Amniotic epithelial cell (primary cell): ENCODE data around the gene PHLPP1.

ENCODE experiments used
- DNase-seq: peaks from one replicate; pipeline ENCODE4 v3.0.0-alpha.2; 2010; ENCODE audit warnings: low read depth

The PHLPP1 gene

DNA sequence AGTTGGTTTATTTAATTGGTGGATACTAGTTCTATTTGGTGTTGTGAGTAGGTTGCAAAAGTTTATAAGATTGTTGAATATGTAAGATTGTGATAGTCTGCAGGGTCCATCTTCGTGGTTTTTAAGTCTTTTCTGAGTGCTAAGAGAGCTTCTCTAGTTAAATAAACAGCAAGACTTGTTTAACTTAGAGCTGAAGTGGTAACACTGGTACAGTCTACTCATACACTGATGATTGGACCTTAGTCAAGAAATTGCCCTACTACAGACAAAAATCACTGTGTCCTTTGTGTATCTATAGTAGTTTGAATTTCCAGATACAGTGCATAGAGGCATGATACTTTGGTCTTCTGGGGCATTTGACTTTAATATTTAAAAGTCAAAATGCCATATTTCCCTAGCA is 94.6 kb downstream of the PHLPP1 start:
- DNase-seq = no peak

- no peak for DNase-seq
Observed at GRCh38 chr18:62810682-62811081, 95.3 kb downstream of the PHLPP1 start.

- DNase-seq = no peak
Observed at GRCh38 chr18:62811674-62812073, 96.3 kb downstream of the PHLPP1 start.

GRCh38 chr18:62812242-62812641 is 96.9 kb downstream of the PHLPP1 start:
- peak; percentile 94 for DNase-seq

DNA sequence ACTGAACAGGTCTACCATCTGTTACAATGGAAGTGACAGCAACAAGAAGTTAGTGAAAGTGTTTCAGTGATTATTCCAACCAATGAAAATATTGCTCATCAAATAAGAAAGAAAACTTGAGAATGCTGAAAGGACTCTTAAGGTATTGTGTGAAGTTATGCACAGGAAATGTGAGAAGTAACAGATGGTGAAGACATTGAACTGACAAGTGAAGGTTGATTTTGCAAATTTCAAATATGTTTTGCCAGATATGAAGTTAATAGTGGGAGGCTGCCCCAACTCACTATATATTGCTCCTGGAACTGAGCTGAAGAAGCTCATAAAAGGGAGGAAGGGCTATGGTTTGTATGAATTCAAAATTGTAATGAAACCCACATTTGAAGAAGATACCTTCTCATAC is 97.5 kb downstream of the PHLPP1 start:
- no peak for DNase-seq

GRCh38 chr18:62814132-62814759 is 98.9 kb downstream of the PHLPP1 start:
- DNase-seq = peak; percentile 53

DNA sequence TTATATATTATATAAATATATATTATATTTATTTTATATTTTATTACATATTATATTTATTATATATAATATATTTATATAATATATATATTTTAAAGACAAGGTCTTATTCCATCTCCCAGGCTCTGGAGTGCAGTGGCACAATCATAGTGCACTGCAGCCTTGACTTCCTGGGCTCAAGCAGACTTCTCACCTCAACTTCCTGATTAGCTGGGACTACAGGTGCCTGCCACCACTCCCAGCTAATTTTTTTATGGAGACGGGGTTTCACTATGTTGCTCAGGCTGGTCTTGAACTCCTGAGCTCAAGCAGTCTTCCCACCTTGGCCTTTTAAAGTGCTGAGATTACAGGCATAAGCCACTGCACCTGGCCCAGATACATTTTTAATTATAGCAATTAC is 110.0 kb downstream of the PHLPP1 start:
- no peak for DNase-seq

DNA sequence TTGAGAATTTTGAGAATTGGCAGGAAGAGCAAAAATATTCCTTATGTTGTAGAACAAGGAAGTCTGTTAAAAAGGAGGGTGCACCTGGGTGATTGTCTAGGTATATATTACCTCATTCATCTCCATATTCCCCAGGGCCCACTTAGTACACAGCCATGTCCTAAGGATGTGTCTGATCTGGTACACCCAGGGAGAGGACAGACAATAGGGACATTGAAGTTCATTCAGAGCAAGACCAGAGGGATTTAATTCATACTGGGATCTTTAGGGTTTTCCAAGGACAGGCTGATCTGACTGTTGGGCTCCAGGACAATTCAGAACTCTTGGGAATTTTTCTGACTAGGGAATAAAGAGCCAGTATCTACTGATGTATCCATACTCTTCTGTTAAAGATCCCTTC is 112.1 kb downstream of the PHLPP1 start:
- no peak for DNase-seq

DNA sequence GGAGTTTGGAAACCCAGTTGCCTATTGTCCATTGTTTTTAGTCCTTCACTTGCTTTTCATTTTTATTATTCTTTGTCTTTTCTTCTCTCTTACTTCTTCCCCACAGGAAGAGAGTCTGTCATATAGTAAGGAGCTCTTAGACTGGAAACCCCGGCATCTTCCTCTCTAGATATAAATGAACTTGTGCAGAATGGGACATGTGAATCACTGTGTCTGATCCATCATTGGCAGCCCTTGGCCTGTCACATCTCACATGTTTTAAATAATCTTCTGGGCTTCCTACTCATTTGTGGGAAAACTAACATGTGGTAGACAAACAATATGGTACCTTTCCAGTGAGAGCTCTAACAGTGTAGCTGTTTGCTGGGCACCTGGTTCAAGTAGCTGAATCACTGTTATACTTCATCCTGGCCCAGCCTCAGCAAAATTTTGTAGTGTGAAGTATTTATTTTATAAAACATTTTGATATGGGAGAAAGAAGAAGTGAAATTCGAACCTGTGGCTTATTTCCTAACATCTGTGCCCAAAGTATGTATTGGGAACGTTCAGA is 112.8 kb downstream of the PHLPP1 start:
- peak; percentile 25 for DNase-seq

- no peak for DNase-seq
Observed at GRCh38 chr18:62828852-62829251, 113.5 kb downstream of the PHLPP1 start.

DNA sequence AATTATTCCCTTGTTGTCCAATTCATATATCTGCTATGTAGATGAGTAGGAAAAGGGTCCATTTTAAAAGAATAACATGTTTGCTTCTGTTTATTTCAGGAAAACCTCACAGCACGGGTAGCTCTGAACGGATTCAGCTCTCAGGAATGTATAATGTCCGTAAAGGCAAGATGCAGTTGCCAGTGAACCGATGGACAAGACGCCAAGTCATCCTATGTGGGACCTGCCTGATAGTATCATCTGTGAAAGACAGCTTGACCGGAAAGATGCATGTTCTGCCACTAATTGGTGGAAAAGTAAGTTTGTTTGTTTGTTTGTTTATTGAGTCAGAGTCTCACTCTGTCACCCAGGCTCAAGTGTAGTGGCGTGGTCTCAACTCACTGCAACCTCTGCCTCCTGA is 114.6 kb downstream of the PHLPP1 start:
- DNase-seq = peak; percentile 63

GRCh38 chr18:62832282-62832681 is 116.9 kb downstream of the PHLPP1 start:
- no peak for DNase-seq

- no peak for DNase-seq
Observed at GRCh38 chr18:62833494-62833893, 118.2 kb downstream of the PHLPP1 start.

DNA sequence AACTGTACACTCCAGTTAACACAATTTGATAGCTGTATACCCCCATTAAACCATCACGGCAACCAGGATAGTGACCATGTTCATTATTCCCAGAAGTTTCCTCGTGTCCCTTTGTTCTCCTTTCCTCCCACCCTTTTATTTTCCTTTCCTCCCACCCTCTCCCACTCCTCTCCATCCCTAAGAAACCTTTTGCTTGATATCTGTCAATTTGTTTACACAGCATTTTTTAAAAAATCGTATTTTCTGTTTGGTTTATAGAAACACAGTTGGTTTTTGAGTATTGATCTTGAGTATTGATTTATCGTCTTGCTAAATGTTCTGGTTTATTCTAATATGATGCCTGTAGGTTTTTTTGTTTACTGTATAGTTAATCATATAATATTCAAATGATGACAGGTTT is 119.4 kb downstream of the PHLPP1 start:
- DNase-seq = no peak

DNA sequence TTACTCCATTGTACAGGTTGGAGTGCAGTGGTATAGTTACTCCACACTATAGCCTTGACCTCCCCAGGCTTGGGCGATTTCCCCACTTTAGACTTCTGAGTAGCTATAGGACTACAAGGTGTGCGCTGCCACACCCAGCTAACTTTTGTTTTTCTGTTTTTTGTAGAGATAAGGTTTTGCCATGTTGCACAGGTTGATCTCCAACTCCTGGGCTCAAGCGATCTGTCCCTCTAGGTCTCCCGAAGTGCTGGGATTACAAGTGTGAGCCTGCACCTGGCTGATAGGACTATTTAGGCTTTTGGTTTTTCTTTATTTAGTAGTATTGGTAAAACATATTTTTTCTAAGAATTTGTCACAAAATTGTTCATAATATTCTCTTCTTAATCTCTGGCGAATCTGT is 121.7 kb downstream of the PHLPP1 start:
- DNase-seq = no peak

GRCh38 chr18:62838475-62839098 is 123.2 kb downstream of the PHLPP1 start:
- DNase-seq = no peak

GRCh38 chr18:62839874-62840713 is 124.8 kb downstream of the PHLPP1 start:
- DNase-seq = peak; percentile 49

DNA sequence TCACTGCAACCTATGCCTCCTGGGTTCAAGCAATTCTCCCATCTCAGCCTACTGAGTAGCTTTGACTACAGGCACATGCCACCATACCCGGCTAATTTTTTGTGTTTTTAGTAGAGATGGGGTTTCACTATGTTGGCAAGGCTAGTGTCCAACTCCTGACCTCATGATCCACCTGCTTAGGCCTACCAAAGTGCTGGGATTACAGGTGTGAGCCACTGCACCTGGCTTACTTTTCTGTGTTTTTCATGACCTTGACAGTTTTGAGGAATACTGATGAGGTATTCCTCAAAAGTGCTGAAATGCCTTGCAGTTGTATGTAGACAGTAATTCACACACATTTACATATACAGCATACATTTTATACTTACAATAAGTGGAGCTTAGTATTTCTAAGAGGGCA is 126.1 kb downstream of the PHLPP1 start:
- no peak for DNase-seq

GRCh38 chr18:62842898-62843297 is 127.6 kb downstream of the PHLPP1 start:
- no peak for DNase-seq

DNA sequence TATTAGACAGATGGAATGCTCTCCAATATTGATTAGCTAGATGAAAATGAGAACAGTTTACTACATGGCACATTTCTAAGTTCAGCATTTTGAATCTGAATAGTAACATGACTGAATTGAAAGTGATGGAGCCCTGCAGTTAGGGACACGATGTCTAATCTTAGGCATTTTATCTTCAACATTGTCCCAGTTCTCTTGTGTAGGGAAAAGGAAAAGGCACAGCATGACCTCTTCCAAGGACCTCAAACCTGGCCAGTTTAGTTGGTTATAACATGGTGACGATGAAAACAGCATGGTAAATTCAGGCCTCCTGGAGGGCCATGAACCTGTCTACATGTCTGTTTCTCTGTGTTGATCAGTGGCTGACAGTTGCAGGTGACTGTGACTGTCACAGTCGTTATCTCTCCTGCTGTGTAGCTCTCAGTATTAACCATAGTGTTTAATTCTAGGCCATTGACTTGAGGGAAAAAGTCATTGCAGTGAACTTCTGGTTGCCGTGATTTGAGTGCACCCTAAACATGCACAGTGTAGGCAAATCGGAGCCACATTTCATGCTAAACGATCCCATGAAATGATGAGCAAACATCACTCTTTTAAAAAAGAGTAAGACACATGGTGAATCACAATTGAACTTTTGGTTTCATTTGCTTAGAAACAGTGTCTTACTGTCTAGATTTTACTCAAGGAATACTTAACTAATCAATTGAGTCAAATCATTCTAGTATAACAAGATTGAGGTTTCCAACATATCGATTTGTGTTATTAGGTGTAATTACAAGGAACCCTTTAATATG is 129.7 kb downstream of the PHLPP1 start:
- DNase-seq = no peak

DNA sequence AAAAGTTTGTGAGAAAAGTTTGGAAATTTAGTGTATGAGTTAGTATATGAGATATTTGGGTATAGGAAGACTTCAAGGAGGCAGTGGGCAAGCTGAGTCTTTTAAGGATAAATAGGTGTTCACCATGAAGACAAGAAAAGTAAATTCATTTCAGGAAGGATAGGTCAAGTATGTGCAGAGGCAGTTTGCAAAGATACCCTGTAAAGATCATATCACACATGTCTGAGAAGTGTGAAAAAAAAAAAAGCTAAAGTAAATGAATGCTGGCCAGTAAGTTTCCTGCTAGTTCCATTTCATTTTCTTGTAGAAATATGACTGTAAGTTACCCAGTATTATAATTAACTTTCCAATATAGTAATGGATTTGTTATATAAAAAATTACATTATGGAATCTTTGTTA is 131.0 kb downstream of the PHLPP1 start:
- DNase-seq = no peak

DNA sequence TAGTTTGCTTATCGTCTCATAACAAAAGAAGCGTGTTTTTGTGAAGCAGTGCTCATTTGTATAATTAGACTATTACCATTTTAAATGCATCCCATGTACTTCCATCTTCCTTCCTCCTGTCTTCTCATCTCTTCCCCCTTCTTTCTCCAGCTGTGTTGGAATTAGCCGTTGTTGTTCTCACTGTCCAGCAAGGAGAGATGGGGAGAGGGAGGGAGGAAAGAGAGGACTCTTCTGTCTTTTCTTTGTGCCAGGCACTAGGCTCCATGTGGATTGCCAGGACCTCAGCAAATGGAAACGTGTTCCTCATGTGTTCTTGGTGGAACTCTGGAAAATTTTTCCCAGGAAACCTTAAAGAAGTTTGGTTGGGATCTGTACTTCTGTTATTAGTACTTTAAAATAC is 131.7 kb downstream of the PHLPP1 start:
- DNase-seq = no peak
